H9 (cell line): ENCODE results near the gene GTF3A. TPM values are rescaled to one million over a fixed set of nuclear protein-coding genes. Genes with fewer than 3 reads are reported as not detected.

ENCODE experiments used
- DNase-seq: peaks from one replicate; pipeline ENCODE4 v3.0.0-alpha.2; 2017
- H2AFZ ChIP-seq: one replicate; pipeline ENCODE4 v1.6.1; 2013; ENCODE audit warnings: mild to moderate bottlenecking, low read length, control low read depth, moderate library complexity
- H2AK5ac ChIP-seq: 2 replicates; pipeline ENCODE4 v1.6.1; 2013; ENCODE audit warnings: low read length, control low read depth, mixed read lengths; ENCODE audit not compliant: insufficient read length
- H2BK120ac ChIP-seq: one replicate; pipeline ENCODE4 v1.6.1; 2013; ENCODE audit warnings: low read depth, mild to moderate bottlenecking, low read length, control low read depth, inconsistent platforms; ENCODE audit not compliant: poor library complexity, severe bottlenecking
- H2BK12ac ChIP-seq: 2 replicates; pipeline ENCODE4 v1.6.1; 2013; ENCODE audit warnings: low read length, control low read depth, mixed read lengths, low read depth; ENCODE audit not compliant: insufficient read length
- H2BK15ac ChIP-seq: 2 replicates; pipeline ENCODE4 v1.6.1; 2013; ENCODE audit warnings: low read depth, low read length, control low read depth
- H2BK20ac ChIP-seq: one replicate; pipeline ENCODE4 v1.6.1; 2013; ENCODE audit warnings: low read depth, mild to moderate bottlenecking, low read length, control low read depth, inconsistent platforms; ENCODE audit not compliant: poor library complexity, severe bottlenecking
- H2BK5ac ChIP-seq: 2 replicates; pipeline ENCODE4 v1.6.1; 2013; ENCODE audit warnings: low read length, control low read depth, mixed read lengths; ENCODE audit not compliant: insufficient read length
- H3K14ac ChIP-seq: 2 replicates; pipeline ENCODE4 v1.6.1; 2013; ENCODE audit warnings: low read length, control low read depth; ENCODE audit not compliant: insufficient read depth
- H3K18ac ChIP-seq: 2 replicates; pipeline ENCODE4 v1.6.1; 2013; ENCODE audit warnings: low read depth, mild to moderate bottlenecking, mixed read lengths, low read length, control low read depth; ENCODE audit not compliant: insufficient read length
- H3K23ac ChIP-seq: 2 replicates; pipeline ENCODE4 v1.6.1; 2013; ENCODE audit warnings: low read length, control low read depth, mixed read lengths, low read depth; ENCODE audit not compliant: insufficient read length
- H3K23me2 ChIP-seq: 2 replicates; pipeline ENCODE4 v1.6.1; 2013; ENCODE audit warnings: low read depth, mild to moderate bottlenecking, mixed read lengths, low read length, control low read depth; ENCODE audit not compliant: insufficient read length, poor library complexity, severe bottlenecking
- H3K27ac ChIP-seq: 2 replicates; pipeline ENCODE4 v1.5.1; 2013; ENCODE audit warnings: low read length, control low read depth, mixed read lengths, low read depth; ENCODE audit not compliant: insufficient read length
- H3K27me3 ChIP-seq: 2 replicates; pipeline ENCODE4 v1.6.1; 2013; ENCODE audit warnings: low read length, control low read depth, inconsistent platforms; ENCODE audit not compliant: insufficient read depth
- H3K4ac ChIP-seq: 2 replicates; pipeline ENCODE4 v1.6.1; 2013; ENCODE audit warnings: low read depth, mild to moderate bottlenecking, control low read depth, inconsistent platforms, low read length, moderate library complexity
- H3K4me1 ChIP-seq: 2 replicates; pipeline ENCODE4 v1.6.1; 2013; ENCODE audit warnings: low read length, control low read depth, inconsistent platforms; ENCODE audit not compliant: insufficient read depth
- H3K4me2 ChIP-seq: 2 replicates; pipeline ENCODE4 v1.6.1; 2013; ENCODE audit warnings: low read length, control low read depth, mixed read lengths; ENCODE audit not compliant: insufficient read length, insufficient read depth
- H3K56ac ChIP-seq: 2 replicates; pipeline ENCODE4 v1.6.1; 2013; ENCODE audit warnings: low read depth, mild to moderate bottlenecking, mixed read lengths, low read length, control low read depth; ENCODE audit not compliant: insufficient read length
- H3K79me1 ChIP-seq: 2 replicates; pipeline ENCODE4 v1.6.1; 2013; ENCODE audit warnings: low read depth, mild to moderate bottlenecking, moderate library complexity, low read length, control low read depth, inconsistent platforms; ENCODE audit not compliant: insufficient read depth, poor library complexity, severe bottlenecking
- H3K79me2 ChIP-seq: 2 replicates; pipeline ENCODE4 v1.6.1; 2013; ENCODE audit warnings: low read length, control low read depth, inconsistent platforms; ENCODE audit not compliant: insufficient read depth
- H3K9ac ChIP-seq: 2 replicates; pipeline ENCODE4 v1.6.1; 2013; ENCODE audit warnings: low read length, control low read depth, mixed read lengths; ENCODE audit not compliant: insufficient read length; ENCODE audit errors: extremely low read depth
- H3K9me3 ChIP-seq: one replicate; pipeline ENCODE4 v1.6.1; 2013; ENCODE audit warnings: low read depth, low read length, inconsistent platforms; ENCODE audit not compliant: control insufficient read depth
- H3T11ph ChIP-seq: one replicate; pipeline ENCODE4 v1.6.1; 2013; ENCODE audit warnings: mild to moderate bottlenecking, low read length, control low read depth, inconsistent platforms
- H4K20me1 ChIP-seq: one replicate; pipeline ENCODE4 v1.6.1; 2013; ENCODE audit not compliant: control insufficient read depth, insufficient read length, insufficient read depth
- H4K5ac ChIP-seq: 2 replicates; pipeline ENCODE4 v1.6.1; 2013; ENCODE audit warnings: low read depth, mild to moderate bottlenecking, mixed read lengths, low read length, control low read depth; ENCODE audit not compliant: insufficient read length
- H4K8ac ChIP-seq: replicated peaks from 2 replicates; pipeline ENCODE4 v1.6.1; 2013; ENCODE audit warnings: low read length, control low read depth, mixed read lengths, low read depth; ENCODE audit not compliant: insufficient read length
- H4K91ac ChIP-seq: 2 replicates; pipeline ENCODE4 v1.6.1; 2013; ENCODE audit warnings: low read depth, mild to moderate bottlenecking, moderate library complexity, mixed read lengths, low read length, control low read depth; ENCODE audit not compliant: insufficient read length
- H3K27ac Mint-ChIP-seq, 3 experiments: 2 replicates in 2 of 3; 3 replicates in 1 of 3; pipeline ENCODE4 v1.8.0; 2020 to 2021; ENCODE audit warnings: mixed read lengths in 3 of 3, mild to moderate bottlenecking in 1 of 3, moderate library complexity in 1 of 3
- H3K27me3 Mint-ChIP-seq: 2 replicates; pipeline ENCODE4 v1.8.0; 2021; ENCODE audit warnings: low read depth, mild to moderate bottlenecking, moderate library complexity, mixed read lengths
- H3K36me3 Mint-ChIP-seq, 3 experiments: 2 replicates in 2 of 3; 3 replicates in 1 of 3; pipeline ENCODE4 v1.8.0; 2020 to 2021; ENCODE audit warnings: low read depth in 3 of 3, mixed read lengths in 3 of 3; ENCODE audit not compliant: insufficient read depth in 1 of 3
- H3K4me1 Mint-ChIP-seq, 2 experiments: 2 replicates each; pipeline ENCODE4 v1.8.0; 2020; ENCODE audit warnings: mixed read lengths in 2 of 2
- H3K4me3 Mint-ChIP-seq, 2 experiments: 2 replicates in 1 of 2; 3 replicates in 1 of 2; pipeline ENCODE4 v1.8.0; 2020 to 2021; ENCODE audit warnings: mild to moderate bottlenecking in 2 of 2, mixed read lengths in 2 of 2, moderate library complexity in 1 of 2
- H3K9me3 Mint-ChIP-seq, 2 experiments: 2 replicates in 1 of 2; 3 replicates in 1 of 2; pipeline ENCODE4 v1.8.0; 2020; ENCODE audit warnings: mild to moderate bottlenecking in 2 of 2, mixed read lengths in 2 of 2, moderate library complexity in 1 of 2
- WGBS: extraction: QIAGEN DNeasy Blood & Tissue Kit; methylation state at CpG from one replicate; pipeline ENCODE4 v1.1.7; 2013; ENCODE audit warnings: missing lambda C conversion rate, low lambda C conversion rate, mixed read lengths; ENCODE audit not compliant: insufficient read length; ENCODE audit errors: extremely low coverage; 5-methylcytosine and 5-hydroxymethylcytosine counted together
- total RNA-seq: library from RNA; stranded (reverse); gene quantifications from 2 replicates; pipeline ENCODE4 v1.2.1, GENCODE V29; 2021
- TF ChIP-seq, protein P1 (sequence below): fragments of 200-600 bp; sonication (generic); conservative IDR thresholded peaks from 3 replicates; pipeline ENCODE4 v1.8.0; 2021; ENCODE audit warnings: antibody characterized with exemption, mild to moderate bottlenecking

GTF3A gene
- total RNA-seq, 1 experiment from 2014 or later: 70.0 TPM

DNA sequence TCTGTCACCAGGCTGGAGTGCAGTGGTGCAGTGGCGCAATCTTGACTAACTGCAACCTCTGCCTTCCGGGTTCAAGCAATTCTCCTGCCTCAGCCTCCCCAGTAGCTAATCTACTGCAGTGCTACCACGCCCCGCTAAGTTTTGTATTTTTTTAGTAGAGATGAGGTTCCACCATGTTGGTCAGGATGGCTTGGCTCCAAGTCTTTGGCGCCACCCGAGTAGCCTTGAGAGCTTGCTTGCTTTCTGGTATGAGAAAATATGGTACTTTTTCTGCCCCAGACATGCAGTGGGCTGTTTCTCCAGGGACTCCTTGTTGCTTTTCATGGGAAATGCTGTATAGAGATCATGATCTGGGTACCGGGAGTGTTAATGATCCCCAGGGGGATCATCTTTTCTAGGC is 34.5 kb upstream of the GTF3A start:
- H3K9ac ChIP-seq: no peak overlapping the region
- Mint-ChIP-seq H3K27ac (no peak overlapping the region), H3K9me3 (no peaks in the 10 kb centered on the region), H3K27me3 (peaks cover 2% of the 10 kb centered on the region; the same call in 1 of the 2 replicates), H3K36me3 (no peaks in the 10 kb centered on the region), H3K4me3 (no peak overlapping the region), H3K4me1 (peaks cover 6 to 12% of the 10 kb centered on the region in 2 experiments)
- H2AK5ac ChIP-seq: no peak overlapping the region
- H3K56ac ChIP-seq: no peak overlapping the region
- H4K20me1 ChIP-seq: no peaks in the 10 kb centered on the region
- H2BK5ac ChIP-seq: no peak overlapping the region
- no peaks in the 10 kb centered on the region for H3K23me2 ChIP-seq
- no peak overlapping the region for H3T11ph ChIP-seq
- H3K79me2 ChIP-seq: no peaks in the 10 kb centered on the region
- no peak overlapping the region for H3K14ac ChIP-seq
- H2BK120ac ChIP-seq: no peak overlapping the region
- no peak overlapping the region for H2AFZ ChIP-seq
- no peak for DNase-seq
- no peak overlapping the region for H3K4me2 ChIP-seq
- no peak overlapping the region for H2BK12ac ChIP-seq
- H4K91ac ChIP-seq: no peak overlapping the region
- no peak overlapping the region for H2BK20ac ChIP-seq
- H3K27me3 ChIP-seq: no peaks in the 10 kb centered on the region
- H4K5ac ChIP-seq: no peak overlapping the region
- no peak overlapping the region for H3K27ac ChIP-seq
- no peak overlapping the region for H3K23ac ChIP-seq
- TF ChIP-seq, protein P1, sequence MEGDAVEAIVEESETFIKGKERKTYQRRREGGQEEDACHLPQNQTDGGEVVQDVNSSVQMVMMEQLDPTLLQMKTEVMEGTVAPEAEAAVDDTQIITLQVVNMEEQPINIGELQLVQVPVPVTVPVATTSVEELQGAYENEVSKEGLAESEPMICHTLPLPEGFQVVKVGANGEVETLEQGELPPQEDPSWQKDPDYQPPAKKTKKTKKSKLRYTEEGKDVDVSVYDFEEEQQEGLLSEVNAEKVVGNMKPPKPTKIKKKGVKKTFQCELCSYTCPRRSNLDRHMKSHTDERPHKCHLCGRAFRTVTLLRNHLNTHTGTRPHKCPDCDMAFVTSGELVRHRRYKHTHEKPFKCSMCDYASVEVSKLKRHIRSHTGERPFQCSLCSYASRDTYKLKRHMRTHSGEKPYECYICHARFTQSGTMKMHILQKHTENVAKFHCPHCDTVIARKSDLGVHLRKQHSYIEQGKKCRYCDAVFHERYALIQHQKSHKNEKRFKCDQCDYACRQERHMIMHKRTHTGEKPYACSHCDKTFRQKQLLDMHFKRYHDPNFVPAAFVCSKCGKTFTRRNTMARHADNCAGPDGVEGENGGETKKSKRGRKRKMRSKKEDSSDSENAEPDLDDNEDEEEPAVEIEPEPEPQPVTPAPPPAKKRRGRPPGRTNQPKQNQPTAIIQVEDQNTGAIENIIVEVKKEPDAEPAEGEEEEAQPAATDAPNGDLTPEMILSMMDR: no peak
- H3K79me1 ChIP-seq: no peaks in the 10 kb centered on the region
- no peak overlapping the region for H3K18ac ChIP-seq
- no peak overlapping the region for H2BK15ac ChIP-seq
- no peak overlapping the region for H3K4ac ChIP-seq
- no peak overlapping the region for H4K8ac ChIP-seq
- no CpG with 5 or more reads among the region's 7 CpGs for WGBS
- H3K9me3 ChIP-seq: no peaks in the 10 kb centered on the region
- H3K4me1 ChIP-seq: no peaks in the 10 kb centered on the region; the same call in 1 of the 2 replicates
